Transverse colon (tissue), 3 donors: ENCODE measurements around the gene CEMP1.
A peak's percentile ranks its signal among the peaks of the same experiment; 100 is the strongest.

Experiments used
- POLR2A ChIP-seq: fragments of 450-650 bp; IDR thresholded peaks from one replicate; pipeline ENCODE4 v1.6.1; 2016; ENCODE audit warnings: antibody characterized with exemption, mild to moderate bottlenecking, moderate library complexity
- TF ChIP-seq, protein P1 (sequence below), 5 experiments: fragments of 200-600 bp in 3 of 5; fragments of 450-650 bp in 2 of 5; sonication (generic) in 3 of 5; IDR thresholded peaks; 1 replicate in 2 of 5; 2 replicates in 3 of 5; pipeline ENCODE4 v1.5.1; 2016 to 2017; ENCODE audit warnings: antibody characterized with exemption in 5 of 5, inconsistent platforms in 3 of 5, mild to moderate bottlenecking in 2 of 5, moderate library complexity in 1 of 5

DNA sequence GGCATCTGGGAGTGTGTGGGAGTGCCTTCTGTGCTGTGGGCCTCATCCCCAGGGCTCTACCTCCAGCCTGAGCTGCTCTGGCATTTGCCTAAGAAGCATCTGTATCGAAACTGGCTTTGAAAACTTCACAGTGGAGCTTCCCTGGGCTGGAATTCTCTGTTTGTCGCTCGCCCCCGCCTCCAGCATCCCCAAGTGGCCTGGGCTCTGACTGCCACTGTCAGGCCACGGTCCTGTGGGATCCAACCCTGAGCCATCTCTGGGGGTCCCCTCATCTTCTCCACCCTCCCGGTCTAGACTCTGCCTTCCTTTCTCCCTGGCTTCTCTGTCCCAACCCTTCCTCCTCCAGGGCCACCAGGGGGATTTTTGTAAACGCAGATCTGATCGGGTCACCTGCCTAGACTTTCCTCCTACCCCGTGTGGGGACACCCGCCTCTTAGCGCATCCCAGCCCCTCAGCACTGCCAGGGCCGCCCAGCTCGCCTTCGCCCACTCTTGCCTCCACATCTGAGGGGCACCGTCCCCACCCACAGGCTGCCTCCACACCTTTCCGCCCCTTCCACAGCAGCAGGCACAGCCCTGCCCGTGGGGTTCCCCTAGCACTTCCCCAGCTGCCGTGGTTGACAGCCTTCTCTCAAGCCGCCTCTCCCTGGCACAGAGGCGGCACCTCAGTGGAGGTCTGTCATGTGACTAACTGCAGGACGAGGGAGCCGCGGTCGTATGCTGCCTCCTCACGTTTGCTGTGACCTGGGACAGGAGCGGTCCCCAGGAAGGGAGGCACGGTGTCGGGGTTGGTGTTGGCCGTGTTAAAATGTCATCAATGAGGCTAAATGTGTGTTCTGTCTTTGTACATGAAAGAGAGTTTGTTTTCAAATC is 44.3 kb downstream of the CEMP1 start:
- no peak for TF ChIP-seq POLR2A
- TF ChIP-seq, protein P1, sequence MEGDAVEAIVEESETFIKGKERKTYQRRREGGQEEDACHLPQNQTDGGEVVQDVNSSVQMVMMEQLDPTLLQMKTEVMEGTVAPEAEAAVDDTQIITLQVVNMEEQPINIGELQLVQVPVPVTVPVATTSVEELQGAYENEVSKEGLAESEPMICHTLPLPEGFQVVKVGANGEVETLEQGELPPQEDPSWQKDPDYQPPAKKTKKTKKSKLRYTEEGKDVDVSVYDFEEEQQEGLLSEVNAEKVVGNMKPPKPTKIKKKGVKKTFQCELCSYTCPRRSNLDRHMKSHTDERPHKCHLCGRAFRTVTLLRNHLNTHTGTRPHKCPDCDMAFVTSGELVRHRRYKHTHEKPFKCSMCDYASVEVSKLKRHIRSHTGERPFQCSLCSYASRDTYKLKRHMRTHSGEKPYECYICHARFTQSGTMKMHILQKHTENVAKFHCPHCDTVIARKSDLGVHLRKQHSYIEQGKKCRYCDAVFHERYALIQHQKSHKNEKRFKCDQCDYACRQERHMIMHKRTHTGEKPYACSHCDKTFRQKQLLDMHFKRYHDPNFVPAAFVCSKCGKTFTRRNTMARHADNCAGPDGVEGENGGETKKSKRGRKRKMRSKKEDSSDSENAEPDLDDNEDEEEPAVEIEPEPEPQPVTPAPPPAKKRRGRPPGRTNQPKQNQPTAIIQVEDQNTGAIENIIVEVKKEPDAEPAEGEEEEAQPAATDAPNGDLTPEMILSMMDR (IDR thresholded peaks at IDR 0.05) = peak in 4 of 5 experiments; percentile 21 to 61 (median 32)
